GM18526 (cell line): Measurements from ENCODE around the gene GNG4.

ENCODE experiments used
- POLR2A ChIP-seq: IDR thresholded peaks from 3 replicates; pipeline ENCODE4 v1.6.1; 2011; ENCODE audit not compliant: insufficient read length; ENCODE audit errors: extremely low read depth

Gene GNG4

GRCh38 chr1:235533476-235534168 lies 116.0 kb downstream of the GNG4 start:
- TF ChIP-seq POLR2A: no peak

- TF ChIP-seq POLR2A: no peak
Observed at GRCh38 chr1:235532360-235532759, 117.2 kb downstream of the GNG4 start.

DNA sequence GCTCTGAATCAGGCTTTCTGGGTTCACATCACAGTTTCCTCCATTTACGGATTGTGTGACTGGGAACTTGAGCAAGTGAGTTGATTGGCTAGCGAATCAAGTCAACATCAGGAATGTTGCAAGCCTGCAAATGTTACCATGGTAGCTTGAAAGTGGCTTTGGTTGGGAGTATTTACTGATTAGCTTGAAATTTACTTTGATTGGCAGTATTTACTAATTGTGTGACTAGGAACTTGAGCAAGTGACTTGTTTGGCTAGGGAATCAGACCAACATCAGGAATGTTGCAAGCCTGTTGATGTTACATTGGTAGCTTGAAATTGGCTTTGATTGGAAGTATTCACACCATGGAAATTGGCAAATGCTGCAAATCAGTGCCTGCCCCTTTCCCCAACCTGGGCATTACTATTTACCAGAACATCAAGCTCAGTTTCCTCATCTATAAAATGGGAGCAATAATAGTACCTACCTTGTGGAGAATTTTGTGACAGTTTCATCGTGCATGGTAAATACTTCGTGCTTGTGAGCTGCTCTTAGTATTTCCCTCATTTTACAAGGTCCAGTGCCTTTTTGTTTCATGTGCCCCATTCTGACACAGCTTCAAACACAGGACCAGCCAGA lies 122.3 kb downstream of the GNG4 start:
- no peak for TF ChIP-seq POLR2A

GRCh38 chr1:235525314-235525713 lies 124.3 kb downstream of the GNG4 start:
- TF ChIP-seq POLR2A: no peak

DNA sequence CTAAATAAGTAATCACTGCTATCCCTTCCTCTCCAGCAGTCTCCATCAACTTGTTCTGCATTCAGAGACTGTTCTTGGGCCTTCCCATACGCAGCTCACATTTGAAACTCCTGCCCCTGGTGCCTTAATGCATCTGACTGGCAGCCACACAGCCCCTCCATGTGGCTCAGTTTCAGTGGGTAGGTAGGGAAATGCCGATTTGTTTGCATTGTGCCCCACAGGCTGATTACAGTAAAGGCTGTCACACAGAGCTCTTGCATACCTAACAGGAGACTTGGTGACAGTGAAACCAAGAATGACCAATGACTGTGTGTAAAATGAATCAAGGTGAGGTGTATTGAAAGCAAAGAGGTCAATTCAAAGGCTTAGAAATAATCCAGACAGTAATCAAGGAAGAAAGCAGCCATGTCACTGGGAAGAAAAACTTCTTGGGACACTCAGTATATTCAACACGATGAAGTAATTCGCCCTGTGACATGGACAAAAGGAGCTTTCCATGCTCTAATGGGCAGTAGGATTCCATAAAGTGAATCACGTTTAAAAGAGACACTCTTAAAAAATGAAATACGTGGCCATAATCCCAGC lies 132.6 kb downstream of the GNG4 start:
- no peak for TF ChIP-seq POLR2A

DNA sequence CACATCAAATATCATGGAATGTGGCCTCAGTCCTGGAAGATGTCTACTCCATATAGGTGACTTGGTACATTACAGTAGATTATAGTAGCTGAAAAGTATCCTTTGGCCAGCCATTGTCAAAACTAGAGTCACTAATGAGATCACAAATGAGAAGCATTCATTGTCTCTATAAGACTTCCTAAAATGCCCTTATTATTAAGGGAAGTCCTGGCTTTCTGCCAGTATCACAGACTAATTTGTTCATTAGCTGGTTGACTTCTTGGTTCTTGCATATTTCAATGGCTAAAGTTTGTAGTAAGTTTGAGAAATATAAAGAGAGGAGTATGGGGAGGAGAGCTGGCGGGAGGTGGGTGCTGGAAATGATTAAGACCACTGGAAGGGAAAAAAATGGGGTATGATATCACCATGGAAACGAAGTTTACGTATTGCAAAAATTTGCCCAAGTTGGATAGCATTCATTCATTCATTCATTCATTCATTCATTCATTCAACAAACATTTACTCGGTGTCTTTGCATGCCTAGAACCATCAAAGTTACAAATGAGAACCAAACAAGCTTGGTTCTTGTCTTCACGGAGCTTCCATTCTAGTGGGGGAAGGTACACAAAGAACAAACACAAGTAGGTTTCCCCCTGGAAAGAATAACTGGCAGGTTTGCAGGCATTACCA lies 133.6 kb downstream of the GNG4 start:
- TF ChIP-seq POLR2A: no peak

DNA sequence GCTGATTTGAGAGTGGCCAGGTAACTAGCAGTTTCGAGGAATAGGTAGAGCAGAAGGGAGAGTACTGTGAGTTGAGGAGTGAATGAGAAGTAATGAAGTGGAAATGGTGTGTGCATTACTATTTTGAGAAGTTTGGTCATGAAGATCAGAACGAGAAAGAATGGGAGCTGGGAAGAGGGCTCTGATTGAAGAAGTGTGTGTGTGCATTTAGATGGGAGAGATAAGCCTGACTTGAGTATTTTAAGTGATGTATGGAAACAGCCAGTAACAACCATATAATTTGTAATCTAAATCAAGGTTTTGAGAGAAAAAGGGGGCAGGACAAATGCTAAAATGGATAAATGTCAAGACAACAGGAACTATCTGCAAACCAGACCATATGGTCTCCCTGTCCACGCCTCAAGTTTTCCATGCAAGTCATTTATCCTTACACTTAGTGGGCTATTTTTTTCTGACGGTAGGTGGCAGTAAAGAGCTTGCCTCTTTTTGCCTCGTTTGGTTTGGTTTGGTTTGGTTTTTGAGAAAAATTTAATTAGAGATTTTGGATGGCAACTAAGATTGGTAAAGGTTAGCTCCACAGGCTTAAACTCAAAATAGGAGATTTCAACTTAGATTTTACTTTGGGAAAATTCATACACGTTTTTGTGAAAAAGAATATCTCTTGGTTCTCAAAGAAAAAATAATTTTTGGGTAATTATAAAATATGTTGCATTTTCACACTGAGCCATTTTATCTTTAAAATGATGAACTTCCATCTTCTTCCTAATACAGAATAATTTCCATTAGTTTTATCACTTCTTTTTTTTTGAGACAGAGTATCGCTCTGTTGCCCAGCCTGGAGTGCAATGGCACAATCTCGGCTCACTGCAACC lies 135.9 kb downstream of the GNG4 start:
- no peak for TF ChIP-seq POLR2A

GRCh38 chr1:235511470-235512240 lies 137.9 kb downstream of the GNG4 start:
- TF ChIP-seq POLR2A: no peak

DNA sequence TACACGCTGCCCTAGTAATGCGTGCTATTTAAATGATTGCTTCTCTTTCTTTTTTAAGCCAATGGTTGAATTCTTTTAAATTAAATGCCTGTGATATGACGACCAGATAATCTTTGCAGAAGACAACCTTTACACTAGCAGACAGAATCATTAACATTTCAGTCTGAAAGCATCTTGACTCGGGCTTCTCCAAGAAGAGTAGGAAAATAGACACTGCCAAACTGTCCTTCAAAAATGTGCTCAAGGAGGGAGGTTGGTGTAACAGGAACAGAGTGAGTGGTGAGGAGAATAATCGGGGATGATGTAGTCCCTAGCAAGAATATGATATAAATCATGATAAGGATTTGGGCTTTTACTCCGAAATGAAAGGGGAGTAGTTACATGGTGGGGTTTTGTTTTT lies 138.8 kb downstream of the GNG4 start:
- TF ChIP-seq POLR2A: no peak

DNA sequence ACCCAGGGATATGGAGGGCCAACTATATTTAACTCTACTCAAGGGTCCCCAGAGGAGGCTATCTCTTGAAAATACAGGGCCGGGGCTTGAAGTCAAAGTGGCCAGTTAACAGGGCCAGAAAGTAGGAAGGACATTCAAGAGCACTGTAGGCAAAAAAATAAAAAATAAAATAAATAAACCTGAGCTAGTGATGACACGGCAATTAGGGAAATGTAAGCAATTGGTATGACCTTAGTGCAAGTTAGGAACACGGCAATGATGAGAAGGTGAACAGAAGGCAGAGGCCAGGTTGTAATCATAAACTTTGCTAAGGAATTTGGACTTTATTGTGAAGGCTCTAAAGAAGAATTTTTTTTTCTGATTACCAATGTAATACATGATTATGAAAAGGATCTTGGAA lies 142.0 kb downstream of the GNG4 start:
- no peak for TF ChIP-seq POLR2A

- peak; percentile 67 for TF ChIP-seq POLR2A
Observed at GRCh38 chr1:235504494-235505222, 144.9 kb downstream of the GNG4 start.

- peak; percentile 47 for TF ChIP-seq POLR2A
Observed at GRCh38 chr1:235504122-235504493, 145.5 kb downstream of the GNG4 start, which contains the start of gene B3GALNT2. Gene B3GALNT2 (minus strand): TSS chr1:235504452. CDS start chr1:235504252, 200 bp downstream.

DNA sequence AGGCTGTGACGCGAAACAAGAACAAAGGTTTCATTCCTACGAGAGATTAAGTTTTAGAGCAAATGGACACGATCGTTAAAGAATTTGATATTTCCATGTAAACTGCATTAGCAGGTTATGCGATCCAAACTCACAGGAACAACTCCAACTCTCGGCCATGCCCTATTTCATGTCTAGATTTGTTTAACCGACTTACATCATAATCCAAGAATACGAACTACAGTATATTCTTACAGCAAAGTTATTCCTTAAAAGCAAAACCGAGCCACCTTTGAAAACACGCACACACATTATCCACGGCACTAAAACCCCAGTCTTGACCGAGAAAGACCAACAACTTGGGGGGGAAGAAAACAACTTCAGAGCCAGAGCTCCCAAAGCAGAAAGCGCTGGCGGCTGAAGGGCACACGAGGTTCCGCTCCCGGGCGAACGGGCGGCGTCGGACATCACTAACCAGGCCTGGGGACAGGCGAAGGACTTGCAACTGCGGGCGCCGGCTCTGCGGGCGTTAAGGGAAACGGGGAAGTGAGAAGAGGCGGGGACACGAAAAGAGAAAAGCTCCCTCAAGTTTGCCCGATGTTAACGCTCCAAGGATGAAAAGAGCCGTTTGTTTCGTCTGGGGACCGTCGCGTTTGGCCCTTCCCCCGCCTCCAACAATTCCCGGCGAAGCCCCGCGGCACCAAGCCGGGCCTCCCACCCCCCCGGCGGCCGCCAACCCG lies 146.0 kb downstream of the GNG4 start:
- TF ChIP-seq POLR2A: no peak
